Mesothelial cell of epicardium (in vitro differentiated cells): ENCODE data around the gene LRMDA. TPM values are rescaled to one million over a fixed set of nuclear protein-coding genes. Genes with fewer than 3 reads are reported as not detected.

Source experiments
- DNase-seq, 2 experiments: peaks; one replicate each; pipeline ENCODE4 v3.0.0; 2021; ENCODE audit warnings: low spot score in 2 of 2; ENCODE audit not compliant: unreplicated experiment in 2 of 2
- H3K27ac Mint-ChIP-seq: 2 replicates; pipeline ENCODE4 v1.8.0; 2021; ENCODE audit warnings: mixed read lengths
- H3K27me3 Mint-ChIP-seq: 2 replicates; pipeline ENCODE4 v1.8.0; 2021; ENCODE audit warnings: low read depth, mixed read lengths
- H3K36me3 Mint-ChIP-seq: 2 replicates; pipeline ENCODE4 v1.8.0; 2021; ENCODE audit warnings: mixed read lengths
- H3K4me1 Mint-ChIP-seq: 2 replicates; pipeline ENCODE4 v1.8.0; 2021; ENCODE audit warnings: mixed read lengths
- H3K4me3 Mint-ChIP-seq: 2 replicates; pipeline ENCODE4 v1.8.0; 2021; ENCODE audit warnings: mild to moderate bottlenecking, moderate library complexity, mixed read lengths
- H3K9me3 Mint-ChIP-seq: 2 replicates; pipeline ENCODE4 v1.8.0; 2021; ENCODE audit warnings: mixed read lengths
- total RNA-seq: library from RNA; stranded (reverse); gene quantifications from 3 replicates; pipeline ENCODE4 v1.2.1, GENCODE V29; 2021
- TF ChIP-seq, protein P1 (sequence below): fragments of 200-600 bp; sonication (generic); IDR thresholded peaks from one replicate; pipeline ENCODE4 v1.5.0; 2021; ENCODE audit warnings: antibody characterized with exemption; ENCODE audit not compliant: unreplicated experiment

Gene LRMDA
- total RNA-seq, 1 donor from 2014 or later: 2.0 TPM

DNA sequence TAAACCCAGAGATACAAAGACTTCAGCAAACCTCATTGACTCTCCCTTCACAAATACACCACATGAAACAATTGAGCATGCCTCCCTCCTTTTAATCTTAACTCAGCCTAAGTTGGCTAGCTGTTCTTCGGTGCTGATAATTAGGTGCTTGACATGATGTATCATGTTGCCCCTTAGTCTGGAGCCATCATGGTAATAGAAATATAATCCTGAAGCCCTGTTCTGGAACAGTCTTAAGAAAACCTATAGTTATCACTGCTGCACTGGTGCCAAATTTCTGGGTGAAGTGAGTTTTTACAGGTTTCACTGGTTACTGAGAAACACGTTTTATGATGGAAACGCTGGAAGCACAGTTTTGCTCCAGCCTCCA is 306.1 kb downstream of the LRMDA start:
- TF ChIP-seq, protein P1, sequence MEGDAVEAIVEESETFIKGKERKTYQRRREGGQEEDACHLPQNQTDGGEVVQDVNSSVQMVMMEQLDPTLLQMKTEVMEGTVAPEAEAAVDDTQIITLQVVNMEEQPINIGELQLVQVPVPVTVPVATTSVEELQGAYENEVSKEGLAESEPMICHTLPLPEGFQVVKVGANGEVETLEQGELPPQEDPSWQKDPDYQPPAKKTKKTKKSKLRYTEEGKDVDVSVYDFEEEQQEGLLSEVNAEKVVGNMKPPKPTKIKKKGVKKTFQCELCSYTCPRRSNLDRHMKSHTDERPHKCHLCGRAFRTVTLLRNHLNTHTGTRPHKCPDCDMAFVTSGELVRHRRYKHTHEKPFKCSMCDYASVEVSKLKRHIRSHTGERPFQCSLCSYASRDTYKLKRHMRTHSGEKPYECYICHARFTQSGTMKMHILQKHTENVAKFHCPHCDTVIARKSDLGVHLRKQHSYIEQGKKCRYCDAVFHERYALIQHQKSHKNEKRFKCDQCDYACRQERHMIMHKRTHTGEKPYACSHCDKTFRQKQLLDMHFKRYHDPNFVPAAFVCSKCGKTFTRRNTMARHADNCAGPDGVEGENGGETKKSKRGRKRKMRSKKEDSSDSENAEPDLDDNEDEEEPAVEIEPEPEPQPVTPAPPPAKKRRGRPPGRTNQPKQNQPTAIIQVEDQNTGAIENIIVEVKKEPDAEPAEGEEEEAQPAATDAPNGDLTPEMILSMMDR: no peak
- DNase-seq: no peak
- Mint-ChIP-seq H3K27me3 (peaks cover 61% of the 10 kb centered on the region), H3K27ac (no peak overlapping the region), H3K9me3 (no peaks in the 10 kb centered on the region), H3K36me3 (no peaks in the 10 kb centered on the region), H3K4me3 (no peak overlapping the region), H3K4me1 (peaks cover 10% of the 10 kb centered on the region)

DNA sequence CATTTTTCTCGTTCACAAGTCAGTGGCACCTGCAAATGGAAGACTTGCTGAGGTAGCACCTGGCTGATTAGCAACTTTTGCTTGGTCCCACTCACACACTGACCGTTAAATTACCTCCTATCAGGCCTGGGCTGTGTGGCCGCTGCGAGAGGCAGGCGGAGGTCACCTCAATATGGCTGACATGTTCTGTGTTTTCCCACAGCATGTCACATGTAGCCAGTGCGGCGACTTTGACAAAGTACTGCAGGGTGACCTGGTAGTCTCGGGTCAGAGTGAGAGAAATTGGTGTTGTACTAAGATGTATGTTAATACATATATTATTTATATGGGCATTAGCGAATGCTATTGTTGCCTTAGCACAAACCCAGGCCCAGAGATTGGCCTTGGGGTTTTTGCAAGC is 307.5 kb downstream of the LRMDA start:
- H3K36me3 Mint-ChIP-seq: no peaks in the 10 kb centered on the region
- no peak overlapping the region for H3K4me3 Mint-ChIP-seq
- no peaks in the 10 kb centered on the region for H3K9me3 Mint-ChIP-seq
- no peak overlapping the region for H3K27ac Mint-ChIP-seq
- peaks cover 20% of the 10 kb centered on the region for H3K4me1 Mint-ChIP-seq
- H3K27me3 Mint-ChIP-seq: peaks cover 60% of the 10 kb centered on the region
- DNase-seq: no peak
- TF ChIP-seq, protein P1: no peak

- H3K27ac Mint-ChIP-seq: no peak overlapping the region
- H3K4me1 Mint-ChIP-seq: peaks cover 23% of the 10 kb centered on the region
- H3K27me3 Mint-ChIP-seq: peaks cover 61% of the 10 kb centered on the region
- DNase-seq: no peak
- TF ChIP-seq, protein P1: no peak
- H3K36me3 Mint-ChIP-seq: no peaks in the 10 kb centered on the region
- H3K4me3 Mint-ChIP-seq: no peak overlapping the region
- no peaks in the 10 kb centered on the region for H3K9me3 Mint-ChIP-seq
These were observed 308.2 kb downstream of the LRMDA start for GRCh38 chr10:75739414-75740143.

DNA sequence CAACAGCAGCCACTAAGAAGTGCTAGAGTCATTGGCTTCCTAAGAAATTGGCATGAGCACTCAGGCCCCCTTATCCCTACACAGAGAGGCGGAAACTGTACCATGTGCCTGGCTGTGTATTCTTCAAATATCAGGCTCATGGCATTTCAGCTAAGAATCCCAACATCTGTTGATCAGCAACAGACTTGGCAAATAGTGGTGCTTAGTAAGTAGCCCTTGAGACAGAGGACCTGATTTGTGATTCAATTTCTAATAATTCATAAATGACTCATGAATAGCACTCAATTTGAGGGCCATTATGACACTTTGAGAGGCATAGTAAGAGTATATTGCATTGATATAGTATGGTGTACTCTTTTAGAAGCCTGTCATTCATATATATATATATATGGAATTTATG is 309.1 kb downstream of the LRMDA start:
- Mint-ChIP-seq H3K27me3 (peaks cover 60% of the 10 kb centered on the region), H3K4me3 (no peak overlapping the region), H3K36me3 (no peaks in the 10 kb centered on the region), H3K27ac (no peak overlapping the region), H3K4me1 (peaks cover 23% of the 10 kb centered on the region), H3K9me3 (no peaks in the 10 kb centered on the region)
- TF ChIP-seq, protein P1: no peak
- no peak for DNase-seq

GRCh38 chr10:75742355-75742754 is 310.9 kb downstream of the LRMDA start:
- TF ChIP-seq, protein P1: no peak
- H3K27ac Mint-ChIP-seq: no peak overlapping the region
- no peak overlapping the region for H3K4me3 Mint-ChIP-seq
- no peaks in the 10 kb centered on the region for H3K9me3 Mint-ChIP-seq
- DNase-seq: no peak
- H3K36me3 Mint-ChIP-seq: no peaks in the 10 kb centered on the region
- peaks cover 64% of the 10 kb centered on the region for H3K27me3 Mint-ChIP-seq
- peaks cover 23% of the 10 kb centered on the region for H3K4me1 Mint-ChIP-seq
